ENCODE measurements around the gene SPACA7.
A peak's percentile ranks its signal among the peaks of the same experiment; 100 is the strongest.
"Not testable (repeated sequence)": the region's sequence is repeated elsewhere in the genome, so short reads cannot be mapped to it uniquely, and the experiment has no call there.

SPACA7 gene

DNA sequence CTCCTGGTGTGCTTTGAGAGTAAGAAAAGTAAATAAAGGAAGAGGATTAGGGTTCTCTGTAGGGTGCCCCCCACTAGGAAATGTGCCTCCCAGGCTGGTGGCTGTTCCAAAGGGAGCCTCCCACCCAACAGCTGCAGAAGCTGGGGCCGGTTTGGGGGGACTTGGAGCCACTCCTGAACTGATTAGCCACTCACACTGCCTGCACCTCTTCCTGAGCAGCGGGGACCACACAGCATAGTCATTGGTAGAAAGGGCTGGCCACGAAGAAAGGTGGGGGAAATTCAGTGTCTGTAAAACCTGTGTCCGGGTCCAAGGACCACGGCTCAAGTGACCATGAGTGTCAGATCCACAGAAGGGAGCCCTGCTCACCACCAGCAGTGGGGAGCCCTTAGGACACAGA is 55.6 kb downstream of the SPACA7 start:
- DNase-seq: no peak

DNA sequence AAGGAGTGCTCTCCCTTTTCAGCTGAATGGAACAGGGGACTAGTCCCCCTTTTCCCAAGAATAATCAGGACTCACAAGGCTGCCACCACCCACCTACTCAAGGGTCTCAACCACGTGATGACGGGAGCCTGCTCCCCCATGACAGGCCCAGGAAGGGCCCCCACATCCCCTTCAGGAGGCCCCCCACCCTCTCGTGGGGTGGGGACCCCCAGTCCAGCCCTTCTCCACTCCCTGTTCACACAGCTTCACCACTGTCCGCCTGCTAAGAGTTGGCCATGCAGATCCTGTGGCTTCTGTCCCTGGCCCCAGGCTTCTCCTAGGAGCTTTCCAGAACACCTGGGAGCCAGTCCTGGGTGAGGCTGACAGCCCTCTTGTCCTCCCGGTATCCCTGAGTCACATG is 56.6 kb downstream of the SPACA7 start:
- DNase-seq: not testable (repeated sequence)

DNA sequence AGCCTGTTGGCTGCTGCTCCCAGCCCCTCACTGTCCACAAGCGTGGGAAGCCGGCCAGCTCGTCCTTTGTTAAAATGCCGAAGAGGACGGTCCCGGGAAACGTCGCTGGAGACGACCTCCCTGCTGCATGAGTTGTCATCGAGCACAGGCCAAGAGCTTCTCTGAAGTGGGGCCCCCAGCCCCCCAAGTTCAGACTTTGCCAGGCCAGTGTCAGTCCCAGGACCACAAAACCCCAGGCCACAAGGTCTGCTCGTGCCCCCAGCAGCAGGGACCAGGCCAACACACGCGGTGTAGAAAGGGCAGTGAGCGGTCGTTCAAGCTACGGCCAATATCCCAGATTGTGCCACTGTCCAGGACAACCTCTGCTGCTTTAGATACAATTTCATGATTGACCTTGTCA is 57.4 kb downstream of the SPACA7 start:
- DNase-seq: not testable (repeated sequence)

DNA sequence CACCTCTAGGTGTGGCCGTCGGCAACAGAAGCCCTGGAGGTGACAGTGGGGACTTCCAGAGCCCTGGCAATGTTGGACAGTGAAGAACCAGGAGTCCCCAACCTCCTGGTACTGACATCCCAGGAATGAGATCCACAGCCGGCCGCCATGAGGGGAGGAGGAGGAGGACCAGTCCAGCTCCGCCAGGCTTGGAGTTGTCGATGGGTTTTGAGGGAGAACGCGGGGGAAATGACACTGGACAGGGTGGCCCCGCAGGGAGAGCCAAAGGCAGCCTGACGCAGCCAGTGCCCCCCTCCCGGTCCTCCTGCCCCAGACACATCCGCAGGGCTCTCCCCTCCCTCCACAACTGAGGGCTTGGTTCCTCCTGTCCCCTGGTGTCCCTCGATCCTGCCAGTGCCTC is 57.9 kb downstream of the SPACA7 start:
- DNase-seq: no peak

DNA sequence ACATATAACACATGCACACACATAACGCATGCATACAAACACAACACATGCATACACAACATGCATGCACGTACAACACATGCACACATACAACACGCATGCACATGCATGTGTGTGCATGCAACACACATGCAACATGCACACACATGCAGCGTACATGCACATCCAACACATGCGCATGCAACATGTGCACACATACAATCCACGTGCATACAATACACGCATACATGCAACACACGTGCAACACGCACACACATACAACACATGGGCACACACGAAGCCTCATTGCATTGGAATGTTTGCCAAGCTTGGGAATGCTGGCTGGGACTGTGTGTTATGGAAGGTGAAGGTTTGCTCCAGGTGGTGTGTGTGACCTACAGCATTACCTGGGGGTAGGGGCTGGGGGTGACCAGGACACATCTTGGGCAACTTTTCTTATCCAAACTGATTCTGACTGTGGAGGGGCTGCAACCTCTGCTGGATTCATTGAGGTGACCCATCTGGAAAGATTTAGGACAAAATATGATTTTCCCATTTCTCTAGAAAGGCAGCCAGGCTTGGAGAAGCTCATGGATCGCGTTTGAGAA is 58.9 kb downstream of the SPACA7 start:
- no peak for DNase-seq

DNA sequence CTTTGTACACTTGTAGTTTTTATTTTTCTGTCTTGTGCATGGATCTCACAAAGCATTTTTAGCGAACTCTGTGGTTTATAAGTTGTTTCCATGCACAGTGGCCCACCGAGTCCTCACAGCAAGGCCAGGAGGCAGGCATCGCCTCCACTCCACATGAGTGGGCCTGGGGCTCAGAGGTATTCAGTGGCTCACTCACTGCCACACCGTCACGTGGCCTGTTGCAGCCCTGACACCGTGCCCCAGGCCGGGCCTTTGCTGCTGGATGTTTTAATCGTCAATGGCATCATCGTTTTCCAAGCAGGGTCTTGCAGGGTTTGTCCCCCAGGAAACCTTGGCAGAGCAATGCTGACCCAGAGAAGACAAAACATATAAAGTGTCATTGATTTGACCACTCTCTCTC is 59.8 kb downstream of the SPACA7 start:
- DNase-seq: no peak

DNA sequence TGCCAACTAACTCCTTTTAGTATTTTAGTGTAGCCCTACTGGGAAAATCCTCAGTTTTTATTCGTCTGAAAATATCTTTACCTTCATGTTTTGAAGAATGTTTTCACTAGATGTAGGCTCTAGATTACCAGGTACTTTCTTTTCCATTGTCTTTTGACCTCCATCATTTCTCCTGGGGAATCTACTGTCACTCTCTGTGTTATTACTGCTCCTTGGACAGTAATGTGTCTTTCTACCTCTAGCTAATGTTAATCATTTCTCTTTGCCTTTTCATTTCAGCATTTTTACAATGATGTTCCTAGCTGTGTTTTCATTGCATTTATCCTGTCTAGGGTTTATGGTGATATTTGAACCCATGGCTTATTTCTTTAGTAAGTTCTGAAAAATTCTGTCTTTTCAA is 61.9 kb downstream of the SPACA7 start:
- no peak for DNase-seq

DNA sequence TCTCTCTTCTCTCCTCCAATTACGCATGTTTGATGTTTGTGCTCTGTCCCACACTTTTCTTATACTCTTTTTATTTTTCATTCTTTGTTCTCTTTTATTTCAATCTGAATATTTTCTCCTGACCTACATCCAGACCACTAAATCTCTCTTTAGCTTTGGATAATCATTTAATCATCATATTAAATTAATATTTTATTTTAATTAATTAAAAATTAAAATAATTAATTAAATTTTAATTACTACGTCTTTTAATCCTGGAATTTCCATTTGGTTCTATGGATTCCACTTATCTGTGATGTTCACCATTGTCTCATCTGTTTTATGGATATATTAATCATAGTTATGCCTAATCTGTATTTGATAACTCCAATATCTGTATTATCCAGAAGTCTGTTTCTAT is 62.4 kb downstream of the SPACA7 start:
- DNase-seq: no peak

DNA sequence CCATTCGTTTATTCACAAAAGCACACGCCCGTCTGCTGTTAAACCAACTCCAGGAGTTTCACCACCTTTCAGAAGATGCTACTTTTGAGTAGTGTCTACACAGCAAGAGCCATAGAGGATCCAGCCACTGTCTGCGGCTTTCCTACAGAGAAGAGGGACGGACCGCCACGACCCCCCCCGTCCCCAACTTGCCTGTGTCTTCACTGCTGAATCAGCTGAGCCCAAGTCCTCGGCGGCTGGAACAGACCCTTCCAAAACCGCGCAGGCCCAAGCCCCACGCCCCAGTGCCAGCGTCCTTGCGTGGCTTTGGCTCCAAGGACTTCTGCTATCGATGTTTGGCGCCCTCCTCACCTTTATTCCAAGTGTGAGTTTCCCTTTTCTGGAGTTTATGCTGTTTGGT is 65.1 kb downstream of the SPACA7 start:
- no peak for DNase-seq

DNA sequence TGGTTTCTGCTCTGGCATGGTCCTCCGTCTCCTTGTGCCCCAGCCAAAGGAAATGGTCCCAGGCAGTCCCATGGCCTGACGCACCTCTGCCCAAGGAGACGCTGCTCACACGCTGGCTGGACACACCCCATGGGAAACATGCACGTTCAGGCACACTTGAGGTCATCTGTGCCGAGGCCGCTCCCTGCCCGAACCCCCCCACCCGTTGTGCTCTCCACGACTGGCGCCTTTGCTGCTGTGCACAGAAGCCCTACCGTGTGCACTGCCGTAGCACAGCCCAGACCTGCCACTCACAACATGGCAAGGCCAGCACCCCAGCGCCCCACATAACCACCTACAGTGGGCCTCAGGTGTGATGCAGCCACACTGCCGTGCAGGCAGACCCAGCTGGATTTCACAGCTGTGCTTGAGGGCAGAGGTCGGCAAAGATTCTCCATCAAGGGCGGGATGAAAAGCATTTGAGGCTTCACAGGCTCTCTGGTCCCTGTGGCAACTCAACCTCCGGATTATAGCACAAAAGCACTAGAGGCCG is 65.7 kb downstream of the SPACA7 start:
- DNase-seq: no peak

DNA sequence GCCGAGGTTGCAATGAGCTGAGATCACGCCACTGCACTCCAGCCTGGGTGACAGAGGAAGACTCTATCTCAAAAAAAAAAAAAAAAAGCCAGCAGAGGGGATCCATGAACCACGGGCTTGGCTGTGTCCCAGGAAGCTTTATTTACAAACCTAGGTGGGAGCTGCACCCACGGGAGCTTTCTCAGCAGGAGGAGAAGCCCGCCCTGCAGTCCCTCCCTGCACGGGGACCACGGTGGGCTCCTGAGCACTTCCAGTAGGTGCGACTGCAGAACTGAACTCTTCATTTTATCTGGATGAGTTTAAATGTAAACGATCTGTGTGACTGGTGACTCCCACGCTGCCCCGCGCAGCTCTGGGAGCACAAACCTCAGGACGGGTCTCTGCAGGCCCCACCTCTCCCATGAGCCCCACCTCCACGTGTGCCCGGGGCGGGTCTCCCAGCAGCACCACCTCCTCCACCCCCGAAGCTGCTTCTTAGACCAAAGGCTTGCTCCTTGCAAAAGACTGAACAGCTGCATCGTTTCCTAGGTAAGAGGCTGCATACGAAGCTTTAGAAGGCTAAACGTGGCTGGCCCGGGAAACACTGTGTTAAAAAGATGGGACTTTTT is 66.4 kb downstream of the SPACA7 start:
- no peak for DNase-seq

DNA sequence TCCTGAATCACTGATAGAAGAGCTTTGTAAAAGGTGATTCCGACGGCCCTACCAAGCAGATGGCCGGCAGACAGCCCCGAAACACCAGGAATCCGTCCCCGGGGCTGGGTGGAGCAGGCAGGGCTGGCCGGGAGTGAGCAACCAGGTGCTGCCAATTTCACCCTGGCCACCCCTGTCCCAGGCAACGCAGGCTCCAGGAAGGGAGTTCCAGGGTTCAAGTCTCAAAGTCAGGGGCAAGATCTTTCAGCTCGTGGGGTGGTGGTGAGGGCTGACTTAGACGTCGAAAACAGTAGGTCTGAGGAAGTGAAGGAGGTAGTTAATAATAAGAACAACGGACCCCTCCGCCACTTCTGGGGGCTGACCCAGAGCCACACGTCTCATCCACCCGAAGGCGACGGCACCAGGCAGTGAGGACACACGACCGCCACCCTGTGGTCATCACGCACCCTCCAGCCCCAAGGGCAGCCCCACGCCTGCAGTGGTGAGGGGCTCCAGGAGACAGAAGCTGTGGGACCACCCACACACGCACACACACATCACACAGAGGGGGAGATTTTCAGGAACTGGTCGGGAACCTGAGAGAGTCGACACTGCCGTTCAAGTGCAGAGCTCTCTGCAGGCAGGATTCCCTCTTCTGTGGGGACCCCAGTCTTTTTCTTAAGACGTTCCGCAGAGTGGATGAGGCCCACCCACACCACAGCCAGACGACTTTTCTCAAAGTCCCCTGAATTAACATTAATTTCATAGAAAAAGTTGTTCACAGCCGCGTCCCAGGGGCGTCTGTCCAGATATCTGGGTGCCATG is 67.2 kb downstream of the SPACA7 start:
- peak; percentile 7 to 13 for DNase-seq

DNA sequence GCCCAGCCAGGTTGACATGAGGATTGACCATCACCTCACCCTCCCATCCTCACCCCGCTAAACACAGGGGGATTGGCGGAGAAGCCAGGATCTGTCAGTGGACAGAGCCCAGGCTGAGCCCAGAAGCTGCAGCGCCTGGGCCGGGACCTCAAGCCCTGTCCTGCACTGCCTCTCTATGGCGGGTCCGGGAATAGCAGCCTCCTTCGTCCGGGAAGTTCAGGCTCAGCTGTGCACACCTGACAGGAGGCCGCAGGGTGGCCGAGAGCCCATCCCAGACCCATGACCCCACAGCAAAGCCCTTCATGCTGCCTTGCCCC is 67.8 kb downstream of the SPACA7 start:
- peak; percentile 38 to 45 for DNase-seq

DNA sequence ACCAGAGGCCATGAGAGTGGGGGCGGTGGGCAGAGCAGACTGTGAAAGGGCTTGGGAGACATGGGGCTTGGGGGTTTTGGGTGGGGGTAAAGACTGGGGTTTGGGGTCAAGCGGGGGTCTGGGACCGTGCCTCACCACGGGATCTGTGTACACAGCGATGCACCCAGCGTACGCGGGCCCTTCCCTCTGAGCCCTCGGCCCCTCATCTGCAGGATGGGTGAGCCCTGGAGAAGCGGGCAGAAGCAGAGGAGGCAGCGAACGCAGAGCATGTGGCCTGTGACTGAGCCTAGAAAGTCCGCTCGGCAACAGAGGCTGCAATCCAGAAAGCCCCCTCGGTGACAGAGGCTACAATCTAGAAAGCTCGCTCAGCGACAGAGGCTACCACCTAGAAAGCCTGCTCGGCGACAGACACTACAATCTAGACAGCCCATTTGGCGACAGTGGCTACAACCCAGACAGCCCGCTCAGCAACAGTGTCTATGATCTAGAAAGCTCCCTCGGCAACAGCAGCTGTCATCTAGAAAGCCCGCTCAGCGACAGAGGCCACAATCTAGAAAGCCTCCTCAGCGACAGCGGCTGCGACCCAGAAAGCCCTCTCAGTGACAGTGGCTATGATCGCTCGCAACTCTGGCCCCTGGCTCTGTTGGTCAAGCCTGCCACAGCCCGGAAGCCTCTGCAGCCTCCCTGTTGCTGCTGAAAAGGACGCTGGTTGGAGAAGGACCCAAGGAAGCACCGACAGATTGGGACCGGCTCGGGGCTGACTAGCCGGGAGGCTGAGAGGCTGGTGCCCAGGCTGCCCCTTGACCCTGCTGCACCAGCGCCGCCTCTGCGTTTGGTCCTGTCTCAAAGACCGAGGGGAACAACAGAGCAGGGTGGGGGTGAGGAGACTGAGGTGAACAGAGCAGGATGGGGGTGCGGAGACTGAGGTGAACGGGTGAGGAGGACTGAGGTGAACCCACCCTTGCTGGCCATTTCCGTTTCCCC is 68.6 kb downstream of the SPACA7 start:
- DNase-seq: no peak

DNA sequence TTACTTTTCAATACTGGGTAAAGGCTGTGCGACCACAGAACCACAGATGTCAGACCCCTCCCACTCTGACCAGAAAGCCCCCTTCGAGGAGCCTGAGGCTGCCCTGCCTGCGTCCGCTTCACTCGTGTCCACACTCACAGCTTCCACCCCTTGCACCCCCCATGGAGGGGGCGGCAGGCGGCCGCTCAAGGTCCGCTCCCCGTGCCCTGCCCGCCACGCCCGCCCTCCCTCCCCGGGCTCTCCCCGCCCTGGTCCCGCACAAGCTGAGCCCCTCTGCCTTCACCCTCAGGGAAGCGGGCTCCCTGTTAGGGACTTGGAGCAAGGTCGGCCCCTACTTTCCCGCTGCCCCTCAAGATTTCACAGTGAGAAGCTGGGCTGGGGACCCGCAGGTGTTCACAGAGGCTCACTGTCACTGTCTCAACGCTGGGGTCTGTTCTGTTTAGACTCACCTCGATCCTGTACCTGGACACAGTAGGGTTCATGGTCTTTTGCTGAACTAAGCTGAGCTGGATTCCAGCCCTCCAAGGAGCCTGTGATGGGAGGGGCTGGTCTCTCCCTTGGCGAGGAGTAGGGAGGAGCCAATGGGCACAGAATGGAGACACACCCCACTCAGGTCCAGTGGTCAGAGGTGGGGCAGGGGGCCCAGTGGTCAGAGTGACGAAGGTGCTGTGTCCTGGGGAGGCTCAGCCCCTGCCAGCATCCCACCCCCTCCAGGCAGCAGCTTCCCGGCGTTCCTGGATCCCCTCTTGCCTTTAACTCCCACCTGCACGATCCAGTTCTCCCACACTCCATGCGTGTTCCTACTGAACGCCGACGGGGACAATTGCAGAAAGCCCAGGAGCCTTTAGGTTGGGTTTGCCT is 69.5 kb downstream of the SPACA7 start:
- no peak for DNase-seq

DNA sequence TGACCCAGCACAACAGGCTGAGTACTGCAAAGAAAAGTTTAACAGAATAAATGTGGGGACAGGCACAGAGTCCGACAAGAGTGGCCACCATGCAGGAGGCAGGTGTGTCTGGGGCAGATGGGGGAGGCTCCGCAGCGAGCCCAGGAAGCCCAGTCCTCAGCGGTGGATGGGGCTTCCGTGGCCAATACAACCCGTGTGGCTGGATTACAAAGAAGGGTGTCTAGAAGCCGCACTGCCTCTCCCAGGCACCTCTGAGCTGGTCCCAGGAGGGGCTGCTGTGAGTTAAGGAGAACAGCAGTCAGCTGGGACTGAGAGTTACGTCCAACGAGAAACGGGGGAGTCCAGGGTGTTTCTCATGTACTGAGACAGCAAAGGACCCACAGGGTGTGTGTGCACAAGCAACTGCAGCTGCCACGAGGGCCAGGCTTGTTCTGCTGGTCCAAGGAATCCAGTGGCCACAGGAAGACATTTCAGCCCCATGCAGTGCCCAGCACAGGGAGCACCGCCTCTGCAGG is 70.2 kb downstream of the SPACA7 start:
- no peak for DNase-seq

DNA sequence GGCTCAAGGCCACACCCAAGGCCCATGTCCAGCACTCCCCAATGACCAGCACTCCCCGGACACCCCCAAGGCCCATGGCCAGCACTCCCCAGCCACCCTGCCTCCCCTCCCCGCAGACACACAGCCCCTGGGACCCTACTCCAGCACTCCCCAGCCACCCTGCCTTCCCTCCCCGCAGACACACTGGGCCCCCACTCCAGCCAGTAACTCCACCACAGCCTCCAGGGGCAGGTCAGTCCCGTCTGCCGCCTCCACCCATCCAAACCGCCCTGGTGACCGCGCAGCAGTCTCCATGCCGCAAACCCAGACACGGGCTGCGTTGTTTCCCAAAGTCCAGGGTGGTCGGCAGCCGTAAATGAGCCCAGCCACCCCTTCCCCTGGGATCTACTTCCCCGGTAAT is 70.7 kb downstream of the SPACA7 start:
- no peak for DNase-seq

DNA sequence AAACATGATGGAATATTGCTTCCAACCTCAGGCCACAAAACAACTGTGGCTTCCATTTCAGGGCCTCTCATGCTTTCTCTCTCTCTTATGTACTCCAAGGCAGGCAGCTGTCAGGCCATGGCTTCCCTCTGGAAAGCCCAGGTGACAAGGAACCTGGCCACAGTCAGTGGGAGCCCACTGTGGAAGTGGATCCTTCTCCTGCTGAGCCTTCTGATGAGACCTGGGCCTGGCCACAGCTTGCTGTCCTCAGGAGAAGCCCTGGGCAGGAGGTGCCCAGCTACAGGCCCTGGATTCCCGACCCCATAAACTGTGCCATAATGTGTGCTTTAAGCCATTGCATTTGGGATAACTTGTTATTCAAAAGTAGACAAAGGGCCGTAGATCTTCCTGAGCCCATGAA is 71.2 kb downstream of the SPACA7 start:
- no peak for DNase-seq

DNA sequence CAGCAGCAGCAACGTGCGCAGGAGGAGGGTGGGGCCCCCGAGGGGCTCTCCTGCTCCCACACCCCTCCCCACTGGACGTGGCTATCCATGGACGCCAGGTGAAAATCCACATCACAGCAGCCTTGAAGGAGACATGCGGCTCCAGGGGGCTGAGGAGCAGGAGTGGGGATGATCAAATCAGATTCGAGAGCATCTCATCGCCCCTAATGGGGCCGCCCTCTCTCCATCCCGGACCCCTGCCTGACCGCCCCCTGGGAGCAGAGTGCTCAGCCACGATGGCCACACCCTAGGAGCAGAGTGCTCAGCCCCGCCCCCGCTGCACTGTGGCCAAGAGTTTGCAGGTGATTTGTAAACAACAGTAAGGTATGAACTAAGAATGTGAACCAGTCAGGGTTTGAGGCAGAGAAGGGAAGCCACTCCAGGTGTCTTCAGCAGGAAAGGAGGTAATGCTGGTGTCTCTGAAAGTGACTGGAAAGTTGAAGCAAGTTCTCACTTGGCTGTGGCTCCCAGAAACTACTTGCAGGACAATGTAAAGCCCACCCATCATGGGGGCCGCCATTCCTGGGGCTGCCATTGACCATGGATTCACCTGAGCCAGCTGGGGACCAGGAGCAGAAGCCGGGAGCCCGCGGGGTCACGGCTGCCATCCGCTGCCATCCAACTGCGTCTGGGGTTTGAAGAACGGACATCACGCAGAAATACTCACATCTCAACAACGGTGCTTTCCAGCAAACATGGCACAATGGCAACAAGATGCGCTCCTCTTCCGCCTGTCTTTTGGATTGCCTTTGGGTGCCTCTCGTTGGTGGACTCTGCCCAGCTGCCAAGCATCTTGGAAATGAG is 71.8 kb downstream of the SPACA7 start:
- DNase-seq: no peak

DNA sequence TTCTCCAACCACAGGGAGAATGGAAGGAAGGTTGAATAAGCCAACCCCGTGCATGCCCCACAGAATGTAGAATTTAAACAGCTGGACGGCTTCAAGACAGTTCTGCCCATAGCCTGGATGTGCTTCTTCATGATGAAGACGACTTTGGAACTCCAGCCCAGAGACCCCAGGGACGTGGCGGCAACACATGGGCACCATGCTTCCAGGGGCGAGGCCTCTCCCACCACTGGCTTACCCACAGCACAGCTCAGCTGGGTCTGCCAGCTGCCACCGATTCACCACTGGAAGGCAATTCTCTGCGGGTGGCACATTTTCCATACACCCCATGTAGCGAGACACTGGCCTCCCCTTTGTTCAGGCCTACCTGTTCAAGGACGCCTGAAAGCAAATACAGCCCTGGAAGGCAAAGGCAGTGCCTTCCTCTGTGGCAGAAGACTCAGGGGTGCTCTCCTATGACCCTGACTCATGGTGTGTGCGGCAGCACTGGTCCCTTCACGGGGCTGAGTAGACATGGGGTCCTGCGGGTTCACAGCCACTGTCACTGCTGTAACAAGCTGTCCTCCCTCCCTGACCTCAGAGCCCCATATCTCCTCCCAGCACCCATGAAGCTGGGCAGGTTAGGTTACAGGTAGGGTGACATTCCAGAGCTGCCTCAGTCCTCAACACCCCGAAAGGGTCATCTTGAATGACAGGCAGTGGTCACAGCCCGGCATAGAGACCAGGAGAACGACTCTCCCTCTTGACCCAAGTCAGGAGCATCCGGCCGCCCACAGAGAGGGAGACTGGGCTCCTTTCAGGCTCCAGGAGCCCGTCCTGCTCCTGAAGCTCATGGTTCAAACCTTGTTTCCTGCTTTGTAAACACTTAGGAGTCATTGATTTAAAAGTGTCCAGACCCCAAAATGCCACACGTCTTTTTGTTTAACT is 72.7 kb downstream of the SPACA7 start:
- no peak for DNase-seq
